H1 (cell line): Measurements from ENCODE around the gene SLC9A2. TPM values are rescaled to one million over a fixed set of nuclear protein-coding genes. Genes with fewer than 3 reads are reported as not detected.

Experiments used
- HDAC6 ChIP-seq: IDR thresholded peaks from one replicate; pipeline ENCODE4 v1.7.1; 2012; ENCODE audit warnings: low read depth, mild to moderate bottlenecking, inconsistent platforms, low read length, moderate library complexity
- NRF1 ChIP-seq: IDR thresholded peaks from 2 replicates; pipeline ENCODE4 v1.6.1; 2011; ENCODE audit warnings: mild to moderate bottlenecking, low read depth, low read length, improper control_type of control experiment
- polyA plus RNA-seq, 7 experiments: library from polyadenylated mRNA; depleted of rRNA in 3 of 7; stranded (reverse) in 5 of 7; unstranded in 2 of 7; fragments of >200 nt in 5 of 7; fragments of 200-250 nt in 2 of 7; gene quantifications; 1 replicate in 5 of 7; 2 replicates in 1 of 7; 4 replicates in 1 of 7; pipeline versions ENCODE4 v1.2.1 to v1.2.3, GENCODE V29; 2011 to 2013; ENCODE audit warnings: missing spikeins in 2 of 7, mixed read lengths in 2 of 7
- total RNA-seq: library from RNA; stranded (reverse); fragmentation: NEBNext Ultra II Directional; extraction: Animal tissue kit (Norgen Biotek cat#: 25700); gene quantifications from 2 replicates; pipeline ENCODE4 v1.2.1, GENCODE V29; 2021
- TF ChIP-seq, protein P1 (sequence below), 3 experiments: IDR thresholded peaks; 1 replicate in 2 of 3; 2 replicates in 1 of 3; pipeline versions ENCODE4 v1.5.1 to v1.6.1; 2011; ENCODE audit warnings: low read length in 3 of 3, mild to moderate bottlenecking in 3 of 3, inconsistent platforms in 2 of 3, low read depth in 1 of 3, moderate library complexity in 1 of 3; ENCODE audit not compliant: insufficient read depth in 1 of 3; ENCODE audit errors: control extremely low read depth in 1 of 3

The SLC9A2 gene
- total and polyA plus RNA-seq, 2 of the 8 experiments (the other 6 are each of a cell fraction or from before 2014, with no cell fraction given): 0.06 to 0.13 TPM

DNA sequence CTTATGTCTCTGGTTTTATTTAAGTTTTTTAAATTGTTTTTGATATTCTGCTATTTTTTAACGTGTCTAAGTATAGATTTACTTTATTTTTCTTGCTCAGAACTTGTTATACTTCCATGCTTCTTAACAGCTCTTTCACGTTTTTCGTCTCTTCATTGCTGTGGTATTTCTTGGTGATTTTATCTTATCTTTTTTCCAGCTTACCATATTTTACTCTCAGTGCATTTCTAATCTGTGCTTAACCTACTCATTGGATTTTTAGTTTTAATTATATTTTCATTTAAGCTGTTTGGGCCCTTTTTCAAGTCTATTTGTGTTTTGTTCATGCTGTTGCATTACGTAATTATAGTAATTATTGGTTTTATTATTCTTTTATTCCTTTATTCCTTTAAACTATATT, 11.1 kb downstream of the SLC9A2 start (continued):
- TF ChIP-seq HDAC6 (no peak), NRF1 (no peak)
- TF ChIP-seq, protein P1, sequence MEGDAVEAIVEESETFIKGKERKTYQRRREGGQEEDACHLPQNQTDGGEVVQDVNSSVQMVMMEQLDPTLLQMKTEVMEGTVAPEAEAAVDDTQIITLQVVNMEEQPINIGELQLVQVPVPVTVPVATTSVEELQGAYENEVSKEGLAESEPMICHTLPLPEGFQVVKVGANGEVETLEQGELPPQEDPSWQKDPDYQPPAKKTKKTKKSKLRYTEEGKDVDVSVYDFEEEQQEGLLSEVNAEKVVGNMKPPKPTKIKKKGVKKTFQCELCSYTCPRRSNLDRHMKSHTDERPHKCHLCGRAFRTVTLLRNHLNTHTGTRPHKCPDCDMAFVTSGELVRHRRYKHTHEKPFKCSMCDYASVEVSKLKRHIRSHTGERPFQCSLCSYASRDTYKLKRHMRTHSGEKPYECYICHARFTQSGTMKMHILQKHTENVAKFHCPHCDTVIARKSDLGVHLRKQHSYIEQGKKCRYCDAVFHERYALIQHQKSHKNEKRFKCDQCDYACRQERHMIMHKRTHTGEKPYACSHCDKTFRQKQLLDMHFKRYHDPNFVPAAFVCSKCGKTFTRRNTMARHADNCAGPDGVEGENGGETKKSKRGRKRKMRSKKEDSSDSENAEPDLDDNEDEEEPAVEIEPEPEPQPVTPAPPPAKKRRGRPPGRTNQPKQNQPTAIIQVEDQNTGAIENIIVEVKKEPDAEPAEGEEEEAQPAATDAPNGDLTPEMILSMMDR (IDR thresholded peaks at IDR 0.05; ENCODE audit: control extremely low read depth in 1 of 3, insufficient read depth in 1 of 3, low read depth in 1 of 3, low read length in 3 of 3): no peak
